Measurements from ENCODE around the gene RAB6B. TPM values are rescaled to one million over a fixed set of nuclear protein-coding genes. Genes with fewer than 3 reads are reported as not detected.
A peak's percentile ranks its signal among the peaks of the same experiment; 100 is the strongest.

RAB6B gene
- polyA plus RNA-seq, 1 experiment = 2.2 TPM

GRCh38 chr3:133850034-133850433 lies 45.6 kb downstream of the RAB6B start:
- ChIA-PET CTCF (no interaction called here), POLR2A (no interaction called here)
- H3K27me3 ChIP-seq (ENCODE audit: control insufficient read depth, insufficient read depth, low read length) = peaks cover 24% of the 10 kb centered on the region
- H3K4me3 ChIP-seq (ENCODE audit: low read depth, low read length) = no peak overlapping the region
- H3K9me3 ChIP-seq (ENCODE audit: control insufficient read depth, insufficient read depth, low read length) = no peaks in the 10 kb centered on the region
- TF ChIP-seq CTCF (IDR thresholded peaks at IDR 0.05; ENCODE audit: low read depth, low read length) = no peak
- no peak for DNase-seq (ENCODE audit: low read depth, low spot score)
- no peak overlapping the region for H3K27ac ChIP-seq (ENCODE audit: low read depth, low read length)

- Histone ChIP-seq H3K4me3 (ENCODE audit: low read depth, low read length) (no peak overlapping the region), H3K27me3 (ENCODE audit: control insufficient read depth, insufficient read depth, low read length) (peaks cover 24% of the 10 kb centered on the region), H3K27ac (ENCODE audit: low read depth, low read length) (no peak overlapping the region), H3K9me3 (ENCODE audit: control insufficient read depth, insufficient read depth, low read length) (no peaks in the 10 kb centered on the region)
- ChIA-PET CTCF (no interaction called here), POLR2A (no interaction called here)
- DNase-seq (ENCODE audit: low read depth, low spot score) = no peak
- TF ChIP-seq CTCF (IDR thresholded peaks at IDR 0.05; ENCODE audit: low read depth, low read length) = no peak
Measured at GRCh38 chr3:133849346-133849745, 46.3 kb downstream of the RAB6B start.

GRCh38 chr3:133845127-133845526 lies 50.6 kb downstream of the RAB6B start:
- Histone ChIP-seq H3K4me3 (ENCODE audit: low read depth, low read length) (no peak overlapping the region), H3K27ac (ENCODE audit: low read depth, low read length) (no peak overlapping the region), H3K9me3 (ENCODE audit: control insufficient read depth, insufficient read depth, low read length) (no peaks in the 10 kb centered on the region), H3K27me3 (ENCODE audit: control insufficient read depth, insufficient read depth, low read length) (peaks cover 21% of the 10 kb centered on the region)
- TF ChIP-seq CTCF (IDR thresholded peaks at IDR 0.05; ENCODE audit: low read depth, low read length) = no peak
- ChIA-PET POLR2A (no interaction called here), CTCF (no interaction called here)
- no peak for DNase-seq (ENCODE audit: low read depth, low spot score)

- POLR2A ChIA-PET = interaction anchor here (0.7 kb wide), 1 partner anchor 531 kb away, joined by 3 read pairs; no protein-coding TSS in a partner anchor
- TF ChIP-seq CTCF (IDR thresholded peaks at IDR 0.05; ENCODE audit: low read depth, low read length) = no peak
- Histone ChIP-seq H3K4me3 (ENCODE audit: low read depth, low read length) (no peak overlapping the region), H3K27ac (ENCODE audit: low read depth, low read length) (peak overlapping the region; percentile 11), H3K9me3 (ENCODE audit: control insufficient read depth, insufficient read depth, low read length) (no peaks in the 10 kb centered on the region), H3K27me3 (ENCODE audit: control insufficient read depth, insufficient read depth, low read length) (peaks cover 14% of the 10 kb centered on the region)
- CTCF ChIA-PET = interaction anchor here (1.5 kb wide), 1 partner anchor 25 kb away, joined by 4 read pairs; no protein-coding TSS in a partner anchor
- peak; percentile 59 for DNase-seq (ENCODE audit: low read depth, low spot score)
Measured at GRCh38 chr3:133843634-133844033, 52.0 kb downstream of the RAB6B start.

- no peak for DNase-seq (ENCODE audit: low read depth, low spot score)
- Histone ChIP-seq H3K27me3 (ENCODE audit: control insufficient read depth, insufficient read depth, low read length) (peaks cover 11% of the 10 kb centered on the region), H3K4me3 (ENCODE audit: low read depth, low read length) (no peak overlapping the region), H3K27ac (ENCODE audit: low read depth, low read length) (no peak overlapping the region), H3K9me3 (ENCODE audit: control insufficient read depth, insufficient read depth, low read length) (no peaks in the 10 kb centered on the region)
- TF ChIP-seq CTCF (IDR thresholded peaks at IDR 0.05; ENCODE audit: low read depth, low read length) = no peak
- ChIA-PET POLR2A (no interaction called here), CTCF (interaction anchor here (0.7 kb wide), 1 partner anchor 24 kb away, joined by 3 read pairs; no protein-coding TSS in a partner anchor)
Measured at GRCh38 chr3:133842158-133842557, 53.5 kb downstream of the RAB6B start.
